ENCODE data around the gene SLC30A2.
A peak's percentile ranks its signal among the peaks of the same experiment; 100 is the strongest.

SLC30A2 gene

GRCh38 chr1:26083208-26083607 lies 37.3 kb upstream of the SLC30A2 start:
- no peaks in the 10 kb centered on the region for H3K9me3 ChIP-seq
- H4K20me1 ChIP-seq = no peaks in the 10 kb centered on the region
- no peak overlapping the region for H3K4me2 ChIP-seq
- no peak for TF ChIP-seq Cebpa-rat (IDR thresholded peaks at IDR 0.05)
- H3K27me3 ChIP-seq = no peaks in the 10 kb centered on the region
- no peak overlapping the region for H3K9ac ChIP-seq
- no peak overlapping the region for H3K4me3 ChIP-seq
- no peak overlapping the region for H3K27ac ChIP-seq
- H3K4me1 ChIP-seq = peaks cover 40% of the 10 kb centered on the region
- no peaks in the 10 kb centered on the region for H3K36me3 ChIP-seq

GRCh38 chr1:26082020-26082350 lies 36.1 kb upstream of the SLC30A2 start:
- Histone ChIP-seq H3K9ac (no peak overlapping the region), H3K27ac (no peak overlapping the region), H3K4me1 (peaks cover 41% of the 10 kb centered on the region), H3K36me3 (no peaks in the 10 kb centered on the region), H3K4me3 (no peak overlapping the region), H3K27me3 (no peaks in the 10 kb centered on the region), H3K9me3 (no peaks in the 10 kb centered on the region), H3K4me2 (peak overlapping the region; percentile 80; the same call in 1 of the 2 replicates), H4K20me1 (no peaks in the 10 kb centered on the region)
- no peak for TF ChIP-seq Cebpa-rat (IDR thresholded peaks at IDR 0.05)

GRCh38 chr1:26081267-26082019 lies 35.5 kb upstream of the SLC30A2 start:
- Histone ChIP-seq H3K4me2 (peak overlapping the region; percentile 80), H3K4me1 (peaks cover 41% of the 10 kb centered on the region), H3K9ac (no peak overlapping the region), H3K36me3 (no peaks in the 10 kb centered on the region), H3K9me3 (no peaks in the 10 kb centered on the region), H3K4me3 (no peak overlapping the region), H4K20me1 (no peaks in the 10 kb centered on the region), H3K27me3 (no peaks in the 10 kb centered on the region), H3K27ac (peak overlapping the region; percentile 62; the same call in 1 of the 2 replicates)
- no peak for TF ChIP-seq Cebpa-rat (IDR thresholded peaks at IDR 0.05)

GRCh38 chr1:26079960-26080814 lies 34.3 kb upstream of the SLC30A2 start:
- peak overlapping the region; percentile 80 for H3K4me2 ChIP-seq
- H3K4me3 ChIP-seq = peak overlapping the region; percentile 35; the same call in 1 of the 2 replicates
- H3K9ac ChIP-seq = peak overlapping the region; percentile 66
- H3K27ac ChIP-seq = peak overlapping the region; percentile 84
- H3K27me3 ChIP-seq = no peaks in the 10 kb centered on the region
- H3K4me1 ChIP-seq = peaks cover 51% of the 10 kb centered on the region
- no peaks in the 10 kb centered on the region for H4K20me1 ChIP-seq
- no peaks in the 10 kb centered on the region for H3K36me3 ChIP-seq
- H3K9me3 ChIP-seq = no peaks in the 10 kb centered on the region
- peak; percentile 69; the same call in 1 of the 2 replicates for TF ChIP-seq Cebpa-rat (IDR thresholded peaks at IDR 0.05)

GRCh38 chr1:26079178-26079563 lies 33.3 kb upstream of the SLC30A2 start:
- H3K27me3 ChIP-seq = no peaks in the 10 kb centered on the region
- no peak for TF ChIP-seq Cebpa-rat (IDR thresholded peaks at IDR 0.05)
- no peaks in the 10 kb centered on the region for H3K36me3 ChIP-seq
- peak overlapping the region; percentile 66 for H3K9ac ChIP-seq
- peak overlapping the region; percentile 80 for H3K4me2 ChIP-seq
- peak overlapping the region; percentile 35; the same call in 1 of the 2 replicates for H3K4me3 ChIP-seq
- no peaks in the 10 kb centered on the region for H4K20me1 ChIP-seq
- H3K4me1 ChIP-seq = peaks cover 52% of the 10 kb centered on the region
- H3K27ac ChIP-seq = peak overlapping the region; percentile 84
- no peaks in the 10 kb centered on the region for H3K9me3 ChIP-seq

- Histone ChIP-seq H3K27me3 (no peaks in the 10 kb centered on the region), H3K4me2 (peak overlapping the region; percentile 80)
- TF ChIP-seq Cebpa-rat (IDR thresholded peaks at IDR 0.05) = no peak
Observed at GRCh38 chr1:26078286-26079177, 32.6 kb upstream of the SLC30A2 start.

GRCh38 chr1:26077524-26077923 lies 31.6 kb upstream of the SLC30A2 start:
- H3K4me2 ChIP-seq = no peak overlapping the region
- no peaks in the 10 kb centered on the region for H3K9me3 ChIP-seq
- no peak overlapping the region for H3K9ac ChIP-seq
- H4K20me1 ChIP-seq = no peaks in the 10 kb centered on the region
- no peaks in the 10 kb centered on the region for H3K27me3 ChIP-seq
- no peaks in the 10 kb centered on the region for H3K36me3 ChIP-seq
- no peak for TF ChIP-seq Cebpa-rat (IDR thresholded peaks at IDR 0.05)
- peaks cover 52% of the 10 kb centered on the region for H3K4me1 ChIP-seq
- no peak overlapping the region for H3K4me3 ChIP-seq
- no peak overlapping the region for H3K27ac ChIP-seq

More at GRCh38 chr1:26078286-26079177, 32.6 kb upstream of the SLC30A2 start:
- Histone ChIP-seq H3K9me3 (no peaks in the 10 kb centered on the region), H3K36me3 (no peaks in the 10 kb centered on the region), H3K4me3 (no peak overlapping the region), H3K4me1 (peaks cover 52% of the 10 kb centered on the region), H3K9ac (peak overlapping the region; percentile 66), H4K20me1 (no peaks in the 10 kb centered on the region), H3K27ac (peak overlapping the region; percentile 84)

- H3K4me2 ChIP-seq = peak overlapping the region; percentile 36
- H3K9me3 ChIP-seq = no peaks in the 10 kb centered on the region
- no peak for TF ChIP-seq Cebpa-rat (IDR thresholded peaks at IDR 0.05)
- H3K27ac ChIP-seq = no peak overlapping the region
- H3K9ac ChIP-seq = no peak overlapping the region
- no peaks in the 10 kb centered on the region for H4K20me1 ChIP-seq
- H3K4me3 ChIP-seq = no peak overlapping the region
- H3K27me3 ChIP-seq = no peaks in the 10 kb centered on the region
- no peaks in the 10 kb centered on the region for H3K36me3 ChIP-seq
- H3K4me1 ChIP-seq = peaks cover 36% of the 10 kb centered on the region
Observed at GRCh38 chr1:26075421-26076144, 29.7 kb upstream of the SLC30A2 start.

- Histone ChIP-seq H3K27me3 (no peaks in the 10 kb centered on the region), H3K9me3 (no peaks in the 10 kb centered on the region), H3K4me3 (no peak overlapping the region), H3K9ac (no peak overlapping the region), H3K4me2 (no peak overlapping the region), H3K36me3 (no peaks in the 10 kb centered on the region), H4K20me1 (no peaks in the 10 kb centered on the region), H3K4me1 (peaks cover 11% of the 10 kb centered on the region), H3K27ac (no peak overlapping the region)
- TF ChIP-seq Cebpa-rat (IDR thresholded peaks at IDR 0.05) = no peak
Observed at GRCh38 chr1:26072305-26072704, 26.4 kb upstream of the SLC30A2 start.
